Heart left ventricle (tissue), 16 donors: ENCODE data around the gene OR1J1. TPM values are rescaled to one million over a fixed set of nuclear protein-coding genes. Genes with fewer than 3 reads are reported as not detected.

Experiments used
- ATAC-seq, 4 donors: fragments of 200-7000 bp; cut with Tn5 transposase; one replicate each; pipeline ENCODE4 v1.9.1; 2020 to 2022; ENCODE audit warnings: moderate library complexity in 4 of 4, mild to moderate bottlenecking in 3 of 4, moderate number of reproducible peaks in 1 of 4
- DNase-seq, 5 donors: peaks; one replicate each; pipeline ENCODE4 v3.0.0-alpha.2; 2020
- H3K27ac ChIP-seq, 12 donors: fragments of 200-600 bp; sonication (generic) in 4 of 12; one replicate each; pipeline versions ENCODE4 v1.5.0 to v1.8.0; 2016 to 2022; ENCODE audit warnings: mild to moderate bottlenecking in 2 of 12
- H3K27me3 ChIP-seq, 9 donors: fragments of 200-600 bp; sonication (generic) in 2 of 9; one replicate each; pipeline versions ENCODE4 v1.5.1 to v1.8.0; 2016 to 2022; ENCODE audit warnings: mild to moderate bottlenecking in 3 of 9
- H3K36me3 ChIP-seq, 9 donors: fragments of 200-600 bp; sonication (generic) in 2 of 9; one replicate each; pipeline versions ENCODE4 v1.5.0 to v1.8.0; 2018 to 2022; ENCODE audit warnings: mild to moderate bottlenecking in 2 of 9
- H3K4me1 ChIP-seq, 12 donors: fragments of 200-600 bp; sonication (generic) in 4 of 12; one replicate each; pipeline versions ENCODE4 v1.5.0 to v1.8.0; 2016 to 2022; ENCODE audit warnings: mild to moderate bottlenecking in 3 of 12
- H3K4me3 ChIP-seq, 12 donors: fragments of 200-600 bp; sonication (generic) in 4 of 12; one replicate each; pipeline versions ENCODE4 v1.5.0 to v1.8.0; 2017 to 2022; ENCODE audit warnings: mild to moderate bottlenecking in 9 of 12, moderate library complexity in 4 of 12
- H3K9me3 ChIP-seq, 12 donors: fragments of 200-600 bp; sonication (generic) in 4 of 12; one replicate each; pipeline versions ENCODE4 v1.5.0 to v1.8.0; 2016 to 2022; ENCODE audit warnings: mild to moderate bottlenecking in 1 of 12
- POLR2A ChIP-seq, 2 donors: fragments of 450-650 bp; IDR thresholded peaks; one replicate each; pipeline ENCODE4 v1.6.1; 2017; ENCODE audit warnings: antibody characterized with exemption in 2 of 2, mild to moderate bottlenecking in 2 of 2, moderate library complexity in 2 of 2
- WGBS, 4 donors: extraction: QIAGEN DNeasy Blood & Tissue Kit in 2 of 4; methylation state at CpG; one replicate each; pipeline versions ENCODE4 v1.1.5 to v1.1.7; 2013 to 2018; 5-methylcytosine and 5-hydroxymethylcytosine counted together
- intact Hi-C, 10 donors: fragments of 100-400 bp; cut with DNase I; formaldehyde crosslinking; loops; one replicate each; pipeline versions ENCODE4 v1.11.1 to v1.14.2; 2022
- polyA plus RNA-seq, 2 donors: library from polyadenylated mRNA; stranded (reverse); fragments of 200-250 nt; gene quantifications; one replicate each; pipeline ENCODE4 v1.2.3, GENCODE V29; 2013
- total RNA-seq, 9 donors: library from RNA; depleted of rRNA in 2 of 9; stranded (reverse); fragments of >200 nt in 2 of 9; fragmentation: NEBNext Ultra II Directional in 3 of 9; extraction: Animal tissue kit (Norgen Biotek cat#: 25700) in 3 of 9; gene quantifications; one replicate each; pipeline versions ENCODE4 v1.1.0 to v1.2.4, GENCODE V29; 2016 to 2023
- TF ChIP-seq, protein P1 (sequence below), 12 donors: fragments of 200-600 bp; sonication (generic) in 4 of 12; IDR thresholded peaks; one replicate each; pipeline versions ENCODE4 v1.5.0 to v1.8.0; 2018 to 2022; ENCODE audit warnings: antibody characterized with exemption in 12 of 12, mild to moderate bottlenecking in 5 of 12
- donor health status: ischemic (EF 13 %, LVEDD 7.1; RV severe dilation, severe dysfunction).
- donor health status: healthy with polysubstance abuse.
- donor health status: DM: no; HTN: yes; CAD: no.
- donor health status: DM: no; HTN: no; CAD: no.
- donor health status: ischemic (EF 25% LVEDD 6.9; RV normal size, moderate dysfunction).
- donor health status: ischemic (EF 25% LVEDD 5.7; RV mildly dilated, moderate dysfunction).
- donor health status: healthy.
- donor health status: DM: yes; HTN: yes; CAD: no.
- donor health status: ischemic (EF 35%, LVEDD 5.7; RV mildly dilated, moderate dysfunction).
- donor health status: nonischemic (EF 11% LVEDD 7.7; RV severe dilation, severe dysfunction).
- donor health status: DM: yes; HTN: yes; CAD: no.
- donor health status: PGD.
- donor health status: ischemic (EF 29% LVEDD 5.4; RV normal size, mild dysfunction).
- donor health status: nonischemic (EF 23%, LVEDD 6.1; RV moderate dilation, normal function).

OR1J1 gene
- total and polyA plus RNA-seq, 11 donors = not detected

DNA sequence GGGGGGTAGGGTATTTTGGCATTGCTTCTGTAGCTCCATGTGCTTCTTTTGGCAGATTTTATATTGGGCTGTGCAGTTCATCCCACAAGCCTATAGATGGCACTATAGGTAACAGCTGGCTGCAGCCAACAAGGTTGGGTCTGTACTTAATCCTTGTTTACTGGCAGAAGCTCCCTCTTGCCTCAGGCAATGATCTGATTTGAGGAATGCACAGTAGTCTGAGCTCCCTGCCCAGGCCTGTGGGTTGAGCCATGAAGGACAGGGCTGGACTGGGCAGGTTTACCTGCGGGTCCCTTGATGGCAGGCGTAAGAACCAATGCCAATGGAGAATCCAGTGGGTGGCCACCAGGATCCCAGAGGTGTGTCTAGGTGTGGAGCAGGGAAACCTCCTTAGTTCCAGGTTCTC is 21.2 kb upstream of the OR1J1 start:
- Histone ChIP-seq H3K36me3 (no peaks in the 10 kb centered on the region), H3K4me3 (no peak overlapping the region), H3K9me3 (peaks cover 0 to 14% (median 4%) of the 10 kb centered on the region in 12 donors), H3K27me3 (peaks cover 0 to 17% (median 0%) of the 10 kb centered on the region in 9 donors), H3K27ac (no peak overlapping the region), H3K4me1 (no peaks in the 10 kb centered on the region)
- ATAC-seq (no peak), DNase-seq (no peak)
- WGBS, 4 donors = 38 to 90% (median 51%) methylated on average over 2 of the region's 2 CpGs
- no peak for TF ChIP-seq POLR2A (IDR thresholded peaks at IDR 0.05)
- TF ChIP-seq, protein P1, sequence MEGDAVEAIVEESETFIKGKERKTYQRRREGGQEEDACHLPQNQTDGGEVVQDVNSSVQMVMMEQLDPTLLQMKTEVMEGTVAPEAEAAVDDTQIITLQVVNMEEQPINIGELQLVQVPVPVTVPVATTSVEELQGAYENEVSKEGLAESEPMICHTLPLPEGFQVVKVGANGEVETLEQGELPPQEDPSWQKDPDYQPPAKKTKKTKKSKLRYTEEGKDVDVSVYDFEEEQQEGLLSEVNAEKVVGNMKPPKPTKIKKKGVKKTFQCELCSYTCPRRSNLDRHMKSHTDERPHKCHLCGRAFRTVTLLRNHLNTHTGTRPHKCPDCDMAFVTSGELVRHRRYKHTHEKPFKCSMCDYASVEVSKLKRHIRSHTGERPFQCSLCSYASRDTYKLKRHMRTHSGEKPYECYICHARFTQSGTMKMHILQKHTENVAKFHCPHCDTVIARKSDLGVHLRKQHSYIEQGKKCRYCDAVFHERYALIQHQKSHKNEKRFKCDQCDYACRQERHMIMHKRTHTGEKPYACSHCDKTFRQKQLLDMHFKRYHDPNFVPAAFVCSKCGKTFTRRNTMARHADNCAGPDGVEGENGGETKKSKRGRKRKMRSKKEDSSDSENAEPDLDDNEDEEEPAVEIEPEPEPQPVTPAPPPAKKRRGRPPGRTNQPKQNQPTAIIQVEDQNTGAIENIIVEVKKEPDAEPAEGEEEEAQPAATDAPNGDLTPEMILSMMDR (IDR thresholded peaks at IDR 0.05) = peak; percentile 25 to 65 (median 56)
- intact Hi-C loops = no loop called here

DNA sequence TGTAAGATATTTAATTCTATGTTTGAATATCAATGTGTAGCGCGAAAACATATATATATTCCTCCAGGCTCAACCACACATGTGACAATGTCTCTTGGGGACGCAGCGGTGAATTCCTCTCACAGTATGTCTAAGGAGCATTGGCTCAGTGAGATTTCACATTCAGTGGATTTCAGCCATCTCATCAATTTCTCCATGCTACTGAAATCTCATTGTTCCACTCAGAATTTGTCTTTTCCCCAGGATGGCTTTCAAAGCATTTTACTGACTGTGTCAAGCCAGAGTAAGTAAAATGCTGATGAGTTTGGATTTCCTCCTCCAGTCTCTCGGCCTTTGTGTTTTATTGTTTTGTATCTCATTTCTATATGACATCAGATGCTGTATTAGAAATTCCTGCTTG is 1.3 kb upstream of the OR1J1 start:
- Histone ChIP-seq H3K4me1 (no peaks in the 10 kb centered on the region), H3K27me3 (peaks cover 0 to 34% (median 0%) of the 10 kb centered on the region in 9 donors), H3K4me3 (no peak overlapping the region), H3K9me3 (no peaks in the 10 kb centered on the region), H3K27ac (no peak overlapping the region), H3K36me3 (no peaks in the 10 kb centered on the region)
- 79 to 90% (median 87%) methylated on average over 5 of the region's 5 CpGs for WGBS, 4 donors
- TF ChIP-seq, protein P1 (IDR thresholded peaks at IDR 0.05) = no peak
- no peak for TF ChIP-seq POLR2A (IDR thresholded peaks at IDR 0.05)
- no peak for DNase-seq
- ATAC-seq = no peak
- intact Hi-C loops = no loop called here

DNA sequence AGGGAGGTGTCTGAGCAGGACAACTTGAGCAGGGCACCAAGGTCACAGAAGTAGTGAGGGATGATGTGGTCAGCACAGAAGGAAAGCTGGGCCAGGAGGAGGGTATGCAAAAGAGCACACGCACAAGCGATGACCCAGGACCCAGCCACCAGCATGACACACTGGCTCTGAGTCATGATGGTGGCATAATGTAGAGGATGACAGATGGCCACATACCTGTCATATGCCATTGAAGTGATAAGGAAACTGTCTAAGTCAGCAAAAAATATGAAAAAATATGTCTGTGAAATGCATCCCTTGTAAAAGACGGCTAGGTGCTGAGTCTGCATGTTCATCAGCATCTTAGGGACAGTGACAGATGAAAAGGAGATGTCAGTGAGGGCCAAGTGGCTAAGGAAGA is 380 bp downstream of the OR1J1 start:
- intact Hi-C loops = no loop called here
- DNase-seq (no peak), ATAC-seq (no peak)
- no peak overlapping the region for H3K27ac ChIP-seq
- H3K27me3 ChIP-seq = peaks cover 0 to 30% (median 0%) of the 10 kb centered on the region in 9 donors
- no peaks in the 10 kb centered on the region for H3K9me3 ChIP-seq
- H3K4me1 ChIP-seq = no peaks in the 10 kb centered on the region
- no peaks in the 10 kb centered on the region for H3K36me3 ChIP-seq
- TF ChIP-seq POLR2A (IDR thresholded peaks at IDR 0.05) = no peak
- TF ChIP-seq, protein P1 (IDR thresholded peaks at IDR 0.05) = no peak
- WGBS, 4 donors = 80 to 93% (median 89%) methylated on average over 3 of the region's 3 CpGs
- H3K4me3 ChIP-seq = no peak overlapping the region

DNA sequence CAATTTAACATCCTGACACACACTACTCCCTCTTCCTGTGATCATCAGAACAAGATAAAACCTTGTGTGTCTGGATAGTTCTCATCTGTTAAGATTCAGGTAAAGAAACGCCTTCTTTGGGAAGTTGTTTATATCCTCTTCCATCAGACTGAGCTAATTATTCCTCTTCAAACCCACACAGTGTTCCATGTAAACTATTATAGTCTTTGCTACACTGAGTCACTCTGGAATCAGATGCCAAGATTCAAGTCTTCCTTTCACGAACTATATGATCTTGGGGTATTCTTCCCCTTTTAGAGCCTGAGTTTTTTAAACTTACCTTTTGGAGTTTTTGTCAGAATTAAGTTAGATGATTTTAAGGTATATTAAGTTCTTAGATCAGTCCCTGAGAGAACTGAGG is 2.0 kb downstream of the OR1J1 start:
- DNase-seq (no peak), ATAC-seq (no peak)
- Histone ChIP-seq H3K27ac (no peak overlapping the region), H3K4me1 (no peaks in the 10 kb centered on the region), H3K4me3 (no peak overlapping the region), H3K36me3 (no peaks in the 10 kb centered on the region), H3K27me3 (peaks cover 0 to 36% (median 0%) of the 10 kb centered on the region in 9 donors), H3K9me3 (no peaks in the 10 kb centered on the region)
- TF ChIP-seq, protein P1 (IDR thresholded peaks at IDR 0.05) = no peak
- no peak for TF ChIP-seq POLR2A (IDR thresholded peaks at IDR 0.05)
- intact Hi-C loops = no loop called here
- WGBS, 4 donors = 41 to 49% (median 43%) methylated on average over 2 of the region's 2 CpGs
